ENCODE results near the gene PPP2R5C. TPM values are rescaled to one million over a fixed set of nuclear protein-coding genes. Genes with fewer than 3 reads are reported as not detected.
A peak's percentile ranks its signal among the peaks of the same experiment; 100 is the strongest.

The PPP2R5C gene
- total RNA-seq, 1 donor from 2014 or later = 125 TPM

GRCh38 chr14:101859958-101860357 lies 98.4 kb downstream of the PPP2R5C start:
- H3K27me3 Mint-ChIP-seq (ENCODE audit: low read depth) = no peaks in the 10 kb centered on the region
- no peaks in the 10 kb centered on the region for H3K9me3 Mint-ChIP-seq

GRCh38 chr14:101861464-101861863 lies 100.0 kb downstream of the PPP2R5C start:
- H3K9me3 Mint-ChIP-seq = no peaks in the 10 kb centered on the region
- H3K27me3 Mint-ChIP-seq (ENCODE audit: low read depth) = no peaks in the 10 kb centered on the region
- DNase-seq (ENCODE audit: low spot score in 2 of 2, unreplicated experiment in 2 of 2) = no peak
- H3K36me3 Mint-ChIP-seq = peaks cover 46% of the 10 kb centered on the region
- no peaks in the 10 kb centered on the region for H3K4me1 Mint-ChIP-seq
- no peak overlapping the region for H3K27ac Mint-ChIP-seq
- no peak overlapping the region for H3K4me3 Mint-ChIP-seq
- TF ChIP-seq CTCF (IDR thresholded peaks at IDR 0.05; ENCODE audit: unreplicated experiment) = no peak

More at GRCh38 chr14:101859958-101860357, 98.4 kb downstream of the PPP2R5C start:
- Mint-ChIP-seq H3K36me3 (peaks cover 36% of the 10 kb centered on the region), H3K4me3 (no peak overlapping the region), H3K27ac (no peak overlapping the region), H3K4me1 (no peaks in the 10 kb centered on the region)
- DNase-seq (ENCODE audit: low spot score in 2 of 2, unreplicated experiment in 2 of 2) = no peak
- no peak for TF ChIP-seq CTCF (IDR thresholded peaks at IDR 0.05; ENCODE audit: unreplicated experiment)

- Mint-ChIP-seq H3K36me3 (peaks cover 44% of the 10 kb centered on the region), H3K27ac (no peak overlapping the region)
Measured at GRCh38 chr14:101862177-101862576, 100.7 kb downstream of the PPP2R5C start.

GRCh38 chr14:101862711-101863110 lies 101.2 kb downstream of the PPP2R5C start:
- DNase-seq (ENCODE audit: low spot score in 2 of 2, unreplicated experiment in 2 of 2) = no peak
- no peak for TF ChIP-seq CTCF (IDR thresholded peaks at IDR 0.05; ENCODE audit: unreplicated experiment)
- H3K4me1 Mint-ChIP-seq = no peaks in the 10 kb centered on the region
- H3K27me3 Mint-ChIP-seq (ENCODE audit: low read depth) = no peaks in the 10 kb centered on the region
- H3K4me3 Mint-ChIP-seq = no peak overlapping the region
- H3K27ac Mint-ChIP-seq = no peak overlapping the region
- peaks cover 39% of the 10 kb centered on the region for H3K36me3 Mint-ChIP-seq
- H3K9me3 Mint-ChIP-seq = no peaks in the 10 kb centered on the region

More at GRCh38 chr14:101862177-101862576, 100.7 kb downstream of the PPP2R5C start:
- TF ChIP-seq CTCF (IDR thresholded peaks at IDR 0.05; ENCODE audit: unreplicated experiment) = no peak
- DNase-seq (ENCODE audit: low spot score in 2 of 2, unreplicated experiment in 2 of 2) = no peak
- H3K27me3 Mint-ChIP-seq (ENCODE audit: low read depth) = no peaks in the 10 kb centered on the region
- no peak overlapping the region for H3K4me3 Mint-ChIP-seq
- no peaks in the 10 kb centered on the region for H3K9me3 Mint-ChIP-seq
- no peaks in the 10 kb centered on the region for H3K4me1 Mint-ChIP-seq

- Mint-ChIP-seq H3K9me3 (no peaks in the 10 kb centered on the region), H3K4me3 (no peak overlapping the region), H3K27me3 (ENCODE audit: low read depth) (no peaks in the 10 kb centered on the region), H3K36me3 (peaks cover 33% of the 10 kb centered on the region), H3K27ac (no peak overlapping the region), H3K4me1 (no peaks in the 10 kb centered on the region)
- DNase-seq (ENCODE audit: low spot score in 2 of 2, unreplicated experiment in 2 of 2) = no peak
- no peak for TF ChIP-seq CTCF (IDR thresholded peaks at IDR 0.05; ENCODE audit: unreplicated experiment)
Measured at GRCh38 chr14:101865288-101865687, 103.8 kb downstream of the PPP2R5C start.

GRCh38 chr14:101867854-101868253 lies 106.3 kb downstream of the PPP2R5C start:
- Mint-ChIP-seq H3K36me3 (peaks cover 27% of the 10 kb centered on the region), H3K4me1 (no peaks in the 10 kb centered on the region), H3K9me3 (no peaks in the 10 kb centered on the region), H3K4me3 (no peak overlapping the region), H3K27me3 (ENCODE audit: low read depth) (no peaks in the 10 kb centered on the region), H3K27ac (peak overlapping the region; percentile 62)
- TF ChIP-seq CTCF (IDR thresholded peaks at IDR 0.05; ENCODE audit: unreplicated experiment) = no peak
- no peak for DNase-seq (ENCODE audit: low spot score in 2 of 2, unreplicated experiment in 2 of 2)
